HEK293T (cell line): ENCODE data around the gene CYP24A1.

Experiments used
- ARNT ChIP-seq: fragments of 450-650 bp; IDR thresholded peaks from 2 replicates; pipeline ENCODE4 v1.6.1; 2017; ENCODE audit warnings: mild to moderate bottlenecking
- BHLHE40 ChIP-seq: fragments of 450-650 bp; IDR thresholded peaks from 2 replicates; pipeline ENCODE4 v1.6.1; 2016; ENCODE audit warnings: mild to moderate bottlenecking, moderate library complexity, borderline replicate concordance
- ELF4 ChIP-seq: fragments of 450-650 bp; IDR thresholded peaks from 2 replicates; pipeline ENCODE4 v1.6.1; 2017; ENCODE audit warnings: antibody characterized with exemption
- LEF1 ChIP-seq: fragments of 450-650 bp; IDR thresholded peaks from 2 replicates; pipeline ENCODE4 v1.6.1; 2017; ENCODE audit warnings: mild to moderate bottlenecking, borderline replicate concordance
- NFRKB ChIP-seq: fragments of 450-650 bp; IDR thresholded peaks from 2 replicates; pipeline ENCODE4 v1.6.1; 2016; ENCODE audit warnings: mild to moderate bottlenecking, moderate library complexity
- PKNOX1 ChIP-seq: fragments of 450-650 bp; IDR thresholded peaks from 2 replicates; pipeline ENCODE4 v1.6.1; 2016
- SP1 ChIP-seq: fragments of 450-650 bp; IDR thresholded peaks from 2 replicates; pipeline ENCODE4 v1.6.1; 2017
- TARDBP ChIP-seq: fragments of 450-650 bp; IDR thresholded peaks from 2 replicates; pipeline ENCODE4 v1.6.1; 2016

DNA sequence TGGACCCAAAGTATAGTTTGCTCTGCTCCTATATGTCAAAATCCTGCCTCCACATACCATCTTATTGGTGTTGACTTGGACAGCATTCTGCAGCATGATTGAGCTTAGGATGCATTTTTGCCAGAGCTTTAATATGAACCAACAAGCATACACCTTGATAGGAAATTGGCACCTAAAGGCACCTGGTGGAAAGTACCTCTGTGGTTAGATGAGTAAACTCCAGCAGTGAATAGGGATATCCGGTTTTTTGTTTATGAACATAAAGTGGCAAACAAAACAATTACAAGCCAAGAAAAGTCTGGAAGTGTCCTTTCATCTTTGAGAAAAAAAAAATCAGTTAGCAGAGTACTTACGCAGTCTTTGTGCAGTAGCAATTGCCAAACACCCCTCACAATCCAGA is 6.2 kb upstream of the CYP24A1 start:
- TF ChIP-seq TARDBP, result no peak
- TF ChIP-seq NFRKB, result no peak
- TF ChIP-seq PKNOX1, result no peak
- TF ChIP-seq SP1, result no peak
- TF ChIP-seq LEF1, result no peak
- TF ChIP-seq ELF4, result no peak
- TF ChIP-seq BHLHE40, result no peak
- TF ChIP-seq ARNT, result no peak
